Measurements from ENCODE around the gene EHD4.

DNA sequence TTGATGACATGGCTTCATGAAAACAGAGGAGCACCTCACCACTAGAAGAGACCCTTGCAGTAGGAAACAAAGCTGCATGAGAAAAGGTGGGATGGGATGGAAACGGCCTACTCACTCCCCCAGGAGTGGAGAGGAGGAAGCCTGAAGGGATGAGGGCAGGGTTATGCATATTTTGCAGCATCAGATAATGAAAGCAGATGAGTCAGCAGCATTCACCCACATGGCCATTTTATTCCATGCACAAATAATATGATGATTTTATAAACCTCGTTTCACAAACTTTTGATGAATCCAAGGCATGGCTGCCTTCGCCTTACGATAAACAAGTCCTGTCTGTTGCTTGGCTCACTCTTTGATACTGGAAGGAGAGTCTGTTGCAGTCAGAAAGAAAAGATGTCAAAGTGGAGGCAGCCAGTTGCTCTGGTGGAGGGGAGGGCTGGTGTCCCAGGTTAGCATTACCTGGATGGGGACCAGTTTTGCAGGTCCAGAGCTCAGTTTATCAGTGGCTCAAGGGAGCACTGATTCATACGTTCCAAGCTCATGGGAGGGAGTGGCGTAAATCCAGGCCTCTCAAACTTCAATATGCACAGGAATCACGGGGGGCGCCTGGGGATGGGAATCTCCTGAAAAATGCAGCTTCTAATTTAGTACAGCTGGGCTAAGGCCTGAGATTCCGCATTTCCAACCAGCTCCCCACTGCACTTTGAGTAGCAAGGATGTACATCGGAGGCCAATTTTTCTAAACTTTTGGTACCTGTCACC, 9.2 kb upstream of the EHD4 start:
- TF ChIP-seq SIN3A (IDR thresholded peaks at IDR 0.05; ENCODE audit: borderline replicate concordance, low read depth, low read length) (no peak), YY1 (IDR thresholded peaks at IDR 0.05; ENCODE audit: low read depth) (no peak), MXI1 (IDR thresholded peaks at IDR 0.05; ENCODE audit: low read depth, low read length) (no peak), GATA2 (CRISPR knock-in tag; IDR thresholded peaks at IDR 0.05) (no peak), ELF1 (IDR thresholded peaks at IDR 0.05) (no peak), TAF1 (IDR thresholded peaks at IDR 0.05; ENCODE audit: borderline replicate concordance, low read depth, low read length) (no peak), EZH2phosphoT487 (IDR thresholded peaks at IDR 0.05; ENCODE audit: borderline replicate concordance, low read depth) (no peak), NFIC (IDR thresholded peaks at IDR 0.05; ENCODE audit: borderline replicate concordance) (no peak)
- TF ChIP-seq, protein P1, sequence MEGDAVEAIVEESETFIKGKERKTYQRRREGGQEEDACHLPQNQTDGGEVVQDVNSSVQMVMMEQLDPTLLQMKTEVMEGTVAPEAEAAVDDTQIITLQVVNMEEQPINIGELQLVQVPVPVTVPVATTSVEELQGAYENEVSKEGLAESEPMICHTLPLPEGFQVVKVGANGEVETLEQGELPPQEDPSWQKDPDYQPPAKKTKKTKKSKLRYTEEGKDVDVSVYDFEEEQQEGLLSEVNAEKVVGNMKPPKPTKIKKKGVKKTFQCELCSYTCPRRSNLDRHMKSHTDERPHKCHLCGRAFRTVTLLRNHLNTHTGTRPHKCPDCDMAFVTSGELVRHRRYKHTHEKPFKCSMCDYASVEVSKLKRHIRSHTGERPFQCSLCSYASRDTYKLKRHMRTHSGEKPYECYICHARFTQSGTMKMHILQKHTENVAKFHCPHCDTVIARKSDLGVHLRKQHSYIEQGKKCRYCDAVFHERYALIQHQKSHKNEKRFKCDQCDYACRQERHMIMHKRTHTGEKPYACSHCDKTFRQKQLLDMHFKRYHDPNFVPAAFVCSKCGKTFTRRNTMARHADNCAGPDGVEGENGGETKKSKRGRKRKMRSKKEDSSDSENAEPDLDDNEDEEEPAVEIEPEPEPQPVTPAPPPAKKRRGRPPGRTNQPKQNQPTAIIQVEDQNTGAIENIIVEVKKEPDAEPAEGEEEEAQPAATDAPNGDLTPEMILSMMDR (IDR thresholded peaks at IDR 0.05): no peak

Measured in SK-N-SH (cell line).